ENCODE measurements around the gene MED12L.

GRCh38 chr3:151264605-151265004 lies 179.1 kb downstream of the MED12L start:
- no peak for TF ChIP-seq PATZ1 (CRISPR knock-in tag; IDR thresholded peaks at IDR 0.05; ENCODE audit: borderline replicate concordance)
- TF ChIP-seq ZFP3 (CRISPR knock-in tag; IDR thresholded peaks at IDR 0.05): no peak
- TF ChIP-seq ESRRG (CRISPR knock-in tag; IDR thresholded peaks at IDR 0.05): no peak
- TF ChIP-seq ISL1 (CRISPR knock-in tag; IDR thresholded peaks at IDR 0.05): no peak
- no peak for TF ChIP-seq CSDC2 (CRISPR knock-in tag; IDR thresholded peaks at IDR 0.05)
- TF ChIP-seq, protein P1, sequence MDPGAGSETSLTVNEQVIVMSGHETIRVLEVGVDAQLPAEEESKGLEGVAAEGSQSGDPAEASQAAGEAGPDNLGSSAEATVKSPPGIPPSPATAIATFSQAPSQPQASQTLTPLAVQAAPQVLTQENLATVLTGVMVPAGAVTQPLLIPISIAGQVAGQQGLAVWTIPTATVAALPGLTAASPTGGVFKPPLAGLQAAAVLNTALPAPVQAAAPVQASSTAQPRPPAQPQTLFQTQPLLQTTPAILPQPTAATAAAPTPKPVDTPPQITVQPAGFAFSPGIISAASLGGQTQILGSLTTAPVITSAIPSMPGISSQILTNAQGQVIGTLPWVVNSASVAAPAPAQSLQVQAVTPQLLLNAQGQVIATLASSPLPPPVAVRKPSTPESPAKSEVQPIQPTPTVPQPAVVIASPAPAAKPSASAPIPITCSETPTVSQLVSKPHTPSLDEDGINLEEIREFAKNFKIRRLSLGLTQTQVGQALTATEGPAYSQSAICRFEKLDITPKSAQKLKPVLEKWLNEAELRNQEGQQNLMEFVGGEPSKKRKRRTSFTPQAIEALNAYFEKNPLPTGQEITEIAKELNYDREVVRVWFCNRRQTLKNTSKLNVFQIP (CRISPR knock-in tag; IDR thresholded peaks at IDR 0.05; ENCODE audit: borderline replicate concordance, low read depth): no peak
- no peak for TF ChIP-seq ARNTL (CRISPR knock-in tag; IDR thresholded peaks at IDR 0.05; ENCODE audit: borderline replicate concordance, low read depth)
